ENCODE measurements around the gene CDNF.

The CDNF gene

GRCh38 chr10:14784459-14785055, 53.3 kb downstream of the CDNF start:
- TF ChIP-seq ZFX (IDR thresholded peaks at IDR 0.05) (no peak), CTCF (conservative IDR thresholded peaks at IDR 0.05) (no peak)
- H3K27ac ChIP-seq, result no peak overlapping the region

GRCh38 chr10:14782691-14783363, 55.0 kb downstream of the CDNF start:
- TF ChIP-seq CTCF (conservative IDR thresholded peaks at IDR 0.05) (no peak), ZFX (IDR thresholded peaks at IDR 0.05) (no peak)
- H3K27ac ChIP-seq, result no peak overlapping the region

- TF ChIP-seq ZFX (IDR thresholded peaks at IDR 0.05), result no peak
- no peak for TF ChIP-seq CTCF (conservative IDR thresholded peaks at IDR 0.05)
- H3K27ac ChIP-seq, result no peak overlapping the region
These were observed 56.1 kb downstream of the CDNF start for GRCh38 chr10:14781763-14782162.

GRCh38 chr10:14779001-14779651, 58.7 kb downstream of the CDNF start:
- TF ChIP-seq ZFX (IDR thresholded peaks at IDR 0.05) (no peak), CTCF (conservative IDR thresholded peaks at IDR 0.05) (no peak)
- no peak overlapping the region for H3K27ac ChIP-seq

GRCh38 chr10:14776546-14776945, 61.3 kb downstream of the CDNF start:
- TF ChIP-seq ZFX (IDR thresholded peaks at IDR 0.05), result no peak
- no peak for TF ChIP-seq CTCF (conservative IDR thresholded peaks at IDR 0.05)
- H3K27ac ChIP-seq, result no peak overlapping the region

GRCh38 chr10:14775656-14776055, 62.2 kb downstream of the CDNF start:
- TF ChIP-seq CTCF (conservative IDR thresholded peaks at IDR 0.05), result no peak
- H3K27ac ChIP-seq, result no peak overlapping the region

- TF ChIP-seq ZFX (IDR thresholded peaks at IDR 0.05) (no peak), CTCF (conservative IDR thresholded peaks at IDR 0.05) (no peak)
- no peak within 1 kb of the TSS for H3K27ac ChIP-seq
These were observed 63.0 kb downstream of the CDNF start, which contains the start of gene FAM107B for GRCh38 chr10:14774797-14775196. FAM107B (minus strand) TSS chr10:14774897; CDS start chr10:14774663, 234 bp downstream.

Data from C4-2B (cell line).